Heart right ventricle (tissue), 16 donors: ENCODE data around the gene SH3RF3. TPM values are rescaled to one million over a fixed set of nuclear protein-coding genes. Genes with fewer than 3 reads are reported as not detected.
"Not testable (repeated sequence)": the region's sequence is repeated elsewhere in the genome, so short reads cannot be mapped to it uniquely, and the experiment has no call there.

ENCODE experiments used
- ATAC-seq, 8 donors: fragments of 200-7000 bp; cut with Tn5 transposase; one replicate each; pipeline ENCODE4 v1.9.1; 2020; ENCODE audit warnings: mild to moderate bottlenecking in 8 of 8, moderate library complexity in 8 of 8, moderate number of reproducible peaks in 1 of 8
- DNase-seq, 2 donors: peaks; one replicate each; pipeline ENCODE4 v3.0.0-alpha.2; 2020
- H3K27ac ChIP-seq, 10 donors: fragments of 200-600 bp; sonication (generic) in 2 of 10; one replicate each; pipeline versions ENCODE4 v1.5.0 to v1.8.0; 2020 to 2022; ENCODE audit warnings: mild to moderate bottlenecking in 3 of 10
- H3K27me3 ChIP-seq, 7 donors: fragments of 200-600 bp; one replicate each; pipeline ENCODE4 v1.8.0; 2021 to 2022; ENCODE audit warnings: mild to moderate bottlenecking in 2 of 7
- H3K36me3 ChIP-seq, 9 donors: fragments of 200-600 bp; sonication (generic) in 1 of 9; one replicate each; pipeline versions ENCODE4 v1.5.0 to v1.8.0; 2020 to 2022; ENCODE audit warnings: mild to moderate bottlenecking in 2 of 9
- H3K4me1 ChIP-seq, 9 donors: fragments of 200-600 bp; sonication (generic) in 1 of 9; one replicate each; pipeline versions ENCODE4 v1.5.0 to v1.8.0; 2020 to 2022; ENCODE audit warnings: mild to moderate bottlenecking in 4 of 9
- H3K4me3 ChIP-seq, 10 donors: fragments of 200-600 bp; sonication (generic) in 2 of 10; one replicate each; pipeline versions ENCODE4 v1.5.0 to v1.8.0; 2020 to 2022; ENCODE audit warnings: mild to moderate bottlenecking in 7 of 10, moderate library complexity in 2 of 10
- H3K9me3 ChIP-seq, 11 donors: fragments of 200-600 bp in 10 of 11; sonication (generic) in 2 of 11; one replicate each; pipeline versions ENCODE4 v1.5.0 to v1.8.0; 2013 to 2022; ENCODE audit warnings: mild to moderate bottlenecking in 2 of 11, control low read depth in 1 of 11, moderate library complexity in 1 of 11
- CTCF ChIP-seq, 9 donors: fragments of 200-600 bp; sonication (generic) in 2 of 9; IDR thresholded peaks; one replicate each; pipeline versions ENCODE4 v1.5.0 to v1.8.0; 2021 to 2022; ENCODE audit warnings: antibody characterized with exemption in 9 of 9, mild to moderate bottlenecking in 5 of 9, moderate library complexity in 1 of 9
- WGBS, 2 donors: extraction: QIAGEN DNeasy Blood & Tissue Kit; methylation state at CpG; one replicate each; pipeline ENCODE4 v1.1.7; 2013; ENCODE audit warnings: inconsistent platforms in 1 of 2; 5-methylcytosine and 5-hydroxymethylcytosine counted together
- intact Hi-C, 10 donors: fragments of 100-400 bp; cut with DNase I; formaldehyde crosslinking; loops; one replicate each; pipeline versions ENCODE4 v1.11.1 to v1.14.2; 2022
- polyA plus RNA-seq, 2 donors: library from polyadenylated mRNA; stranded (reverse); fragments of 200-250 nt; gene quantifications; one replicate each; pipeline ENCODE4 v1.2.3, GENCODE V29; 2013
- total RNA-seq, 10 donors: library from RNA; stranded (reverse); fragmentation: NEBNext Ultra II Directional in 3 of 10; extraction: Animal tissue kit (Norgen Biotek cat#: 25700) in 3 of 10; gene quantifications; one replicate each; pipeline versions ENCODE4 v1.2.1 to v1.2.4, GENCODE V29; 2021 to 2023
- donor health status: Arrhythmogenic right ventricular cardiomyopathy.
- donor health status: ischemic (EF 13 %, LVEDD 7.1; RV severe dilation, severe dysfunction).
- donor health status: healthy with polysubstance abuse.
- donor health status: DM: no; HTN: yes; CAD: no.
- donor health status: DM: no; HTN: no; CAD: no.
- donor health status: ischemic (EF 25% LVEDD 6.9; RV normal size, moderate dysfunction).
- donor health status: ischemic (EF 25% LVEDD 5.7; RV mildly dilated, moderate dysfunction).
- donor health status: healthy.
- donor health status: DM: yes; HTN: yes; CAD: no.
- donor health status: Ischemic cardiomyopathy.
- donor health status: ischemic (EF 35%, LVEDD 5.7; RV mildly dilated, moderate dysfunction).
- donor health status: nonischemic (EF 11% LVEDD 7.7; RV severe dilation, severe dysfunction).
- donor health status: DM: yes; HTN: yes; CAD: no.
- donor health status: PGD.
- donor health status: ischemic (EF 29% LVEDD 5.4; RV normal size, mild dysfunction).
- donor health status: nonischemic (EF 23%, LVEDD 6.1; RV moderate dilation, normal function).

Gene SH3RF3
- total and polyA plus RNA-seq, 12 donors: 5.0 to 11.5 (median 8.6) TPM

- peaks cover 0 to 7% (median 0%) of the 10 kb centered on the region in 7 donors for H3K27me3 ChIP-seq
- ATAC-seq (peak in 6 of 8 donors; percentile 24 to 75 (median 50)), DNase-seq (no peak)
- no peak overlapping the region for H3K4me3 ChIP-seq
- peaks cover 0 to 31% (median 12%) of the 10 kb centered on the region in 9 donors for H3K4me1 ChIP-seq
- intact Hi-C loops: no loop called here
- no peaks in the 10 kb centered on the region for H3K36me3 ChIP-seq
- 76 to 80% methylated on average over 16 of the region's 16 CpGs for WGBS, 2 donors
- TF ChIP-seq CTCF (IDR thresholded peaks at IDR 0.05): no peak
- no peak overlapping the region for H3K27ac ChIP-seq
- no peaks in the 10 kb centered on the region for H3K9me3 ChIP-seq
Observed at GRCh38 chr2:109222825-109223471, 93.9 kb downstream of the SH3RF3 start.

GRCh38 chr2:109223490-109223889 is 94.5 kb downstream of the SH3RF3 start:
- ATAC-seq: peak in 2 of 8 donors; percentile 9 to 13
- Histone ChIP-seq H3K27me3 (peaks cover 0 to 3% (median 0%) of the 10 kb centered on the region in 7 donors), H3K4me3 (no peak overlapping the region), H3K27ac (no peak overlapping the region), H3K9me3 (no peaks in the 10 kb centered on the region), H3K4me1 (peaks cover 0 to 26% (median 7%) of the 10 kb centered on the region in 9 donors), H3K36me3 (no peaks in the 10 kb centered on the region)
- WGBS, 2 donors: 94 to 95% methylated on average over 8 of the region's 8 CpGs
- TF ChIP-seq CTCF (IDR thresholded peaks at IDR 0.05): no peak
- DNase-seq: no peak
- intact Hi-C loops: no loop called here

GRCh38 chr2:109224341-109224740 is 95.3 kb downstream of the SH3RF3 start:
- intact Hi-C loops, ATAC-seq, DNase-seq, H3K36me3 ChIP-seq, H3K9me3 ChIP-seq, H3K27ac ChIP-seq, H3K4me3 ChIP-seq, H3K27me3 ChIP-seq: not testable (repeated sequence)
- peaks cover 0 to 29% (median 0%) of the 10 kb centered on the region in 9 donors for H3K4me1 ChIP-seq
- 95 to 97% methylated on average over 8 of the region's 8 CpGs for WGBS, 2 donors

GRCh38 chr2:109225170-109225782 is 96.3 kb downstream of the SH3RF3 start:
- intact Hi-C loops: no loop called here
- Histone ChIP-seq H3K4me3 (no peak overlapping the region), H3K9me3 (no peaks in the 10 kb centered on the region), H3K4me1 (peaks cover 0 to 35% (median under 1%) of the 10 kb centered on the region in 9 donors), H3K27ac (peak overlapping the region in 1 of 10 donors; percentile 57), H3K36me3 (no peaks in the 10 kb centered on the region), H3K27me3 (no peaks in the 10 kb centered on the region)
- WGBS, 2 donors: 92 to 95% methylated on average over 11 of the region's 11 CpGs
- DNase-seq (no peak), ATAC-seq (no peak)
- TF ChIP-seq CTCF (IDR thresholded peaks at IDR 0.05): no peak

- Histone ChIP-seq H3K27me3 (no peaks in the 10 kb centered on the region), H3K4me3 (no peak overlapping the region), H3K9me3 (no peaks in the 10 kb centered on the region), H3K27ac (peak overlapping the region in 1 of 10 donors; percentile 57), H3K4me1 (peaks cover 0 to 44% (median 9%) of the 10 kb centered on the region in 9 donors), H3K36me3 (no peaks in the 10 kb centered on the region)
- ATAC-seq (peak in 1 of 8 donors; percentile 37), DNase-seq (no peak)
- TF ChIP-seq CTCF (IDR thresholded peaks at IDR 0.05): no peak
- 68 to 77% methylated on average over 2 of the region's 2 CpGs for WGBS, 2 donors
- intact Hi-C loops: no loop called here
Observed at GRCh38 chr2:109226128-109226527, 97.1 kb downstream of the SH3RF3 start.
